ENCODE data around the gene PRPSAP1.

The PRPSAP1 gene

GRCh38 chr17:76391200-76391715 lies 37.5 kb upstream of the PRPSAP1 start:
- TF ChIP-seq TSHZ2 (CRISPR knock-in tag; IDR thresholded peaks at IDR 0.05) (no peak), BACH2 (CRISPR knock-in tag; IDR thresholded peaks at IDR 0.05; ENCODE audit: borderline replicate concordance) (no peak), ZNF8 (CRISPR knock-in tag; IDR thresholded peaks at IDR 0.05) (no peak), ISL1 (CRISPR knock-in tag; IDR thresholded peaks at IDR 0.05) (no peak), PPARA (CRISPR knock-in tag; IDR thresholded peaks at IDR 0.05; ENCODE audit: borderline replicate concordance) (no peak), TCF4 (CRISPR knock-in tag; IDR thresholded peaks at IDR 0.05; ENCODE audit: borderline replicate concordance) (no peak), ARNTL (CRISPR knock-in tag; IDR thresholded peaks at IDR 0.05; ENCODE audit: borderline replicate concordance, low read depth) (no peak), ZNF70 (CRISPR knock-in tag; IDR thresholded peaks at IDR 0.05) (no peak)
- TF ChIP-seq, protein P1, sequence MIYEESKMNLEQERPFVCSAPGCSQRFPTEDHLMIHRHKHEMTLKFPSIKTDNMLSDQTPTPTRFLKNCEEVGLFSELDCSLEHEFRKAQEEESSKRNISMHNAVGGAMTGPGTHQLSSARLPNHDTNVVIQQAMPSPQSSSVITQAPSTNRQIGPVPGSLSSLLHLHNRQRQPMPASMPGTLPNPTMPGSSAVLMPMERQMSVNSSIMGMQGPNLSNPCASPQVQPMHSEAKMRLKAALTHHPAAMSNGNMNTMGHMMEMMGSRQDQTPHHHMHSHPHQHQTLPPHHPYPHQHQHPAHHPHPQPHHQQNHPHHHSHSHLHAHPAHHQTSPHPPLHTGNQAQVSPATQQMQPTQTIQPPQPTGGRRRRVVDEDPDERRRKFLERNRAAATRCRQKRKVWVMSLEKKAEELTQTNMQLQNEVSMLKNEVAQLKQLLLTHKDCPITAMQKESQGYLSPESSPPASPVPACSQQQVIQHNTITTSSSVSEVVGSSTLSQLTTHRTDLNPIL (CRISPR knock-in tag; IDR thresholded peaks at IDR 0.05; ENCODE audit: low read depth), result no peak
- no peak for ATAC-seq

DNA sequence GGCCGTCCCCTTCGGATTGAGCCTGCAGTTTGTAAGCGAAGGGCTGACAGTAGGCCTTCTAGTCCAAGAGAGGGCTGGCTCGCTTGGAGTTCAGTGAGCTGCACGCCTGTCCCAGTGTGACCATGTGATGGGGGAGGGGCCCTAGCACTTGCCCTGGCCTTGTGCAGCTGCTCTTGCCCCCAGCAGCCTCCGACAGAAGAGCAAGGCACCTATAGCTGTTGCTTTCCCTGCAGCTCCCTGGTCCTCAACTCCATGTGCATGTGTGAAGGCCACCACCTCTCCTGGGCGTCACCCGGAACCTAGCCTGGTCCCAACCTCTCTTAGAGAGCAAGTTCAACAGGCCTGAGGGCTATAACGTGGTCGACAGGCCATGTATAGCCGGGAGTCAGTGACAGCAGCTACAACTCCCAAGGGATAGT lies 36.3 kb upstream of the PRPSAP1 start:
- TF ChIP-seq CSDC2 (CRISPR knock-in tag; IDR thresholded peaks at IDR 0.05) (no peak), ZFP3 (CRISPR knock-in tag; IDR thresholded peaks at IDR 0.05) (no peak), RARB (CRISPR knock-in tag; IDR thresholded peaks at IDR 0.05) (no peak), CSRNP3 (CRISPR knock-in tag; IDR thresholded peaks at IDR 0.05) (no peak)

DNA sequence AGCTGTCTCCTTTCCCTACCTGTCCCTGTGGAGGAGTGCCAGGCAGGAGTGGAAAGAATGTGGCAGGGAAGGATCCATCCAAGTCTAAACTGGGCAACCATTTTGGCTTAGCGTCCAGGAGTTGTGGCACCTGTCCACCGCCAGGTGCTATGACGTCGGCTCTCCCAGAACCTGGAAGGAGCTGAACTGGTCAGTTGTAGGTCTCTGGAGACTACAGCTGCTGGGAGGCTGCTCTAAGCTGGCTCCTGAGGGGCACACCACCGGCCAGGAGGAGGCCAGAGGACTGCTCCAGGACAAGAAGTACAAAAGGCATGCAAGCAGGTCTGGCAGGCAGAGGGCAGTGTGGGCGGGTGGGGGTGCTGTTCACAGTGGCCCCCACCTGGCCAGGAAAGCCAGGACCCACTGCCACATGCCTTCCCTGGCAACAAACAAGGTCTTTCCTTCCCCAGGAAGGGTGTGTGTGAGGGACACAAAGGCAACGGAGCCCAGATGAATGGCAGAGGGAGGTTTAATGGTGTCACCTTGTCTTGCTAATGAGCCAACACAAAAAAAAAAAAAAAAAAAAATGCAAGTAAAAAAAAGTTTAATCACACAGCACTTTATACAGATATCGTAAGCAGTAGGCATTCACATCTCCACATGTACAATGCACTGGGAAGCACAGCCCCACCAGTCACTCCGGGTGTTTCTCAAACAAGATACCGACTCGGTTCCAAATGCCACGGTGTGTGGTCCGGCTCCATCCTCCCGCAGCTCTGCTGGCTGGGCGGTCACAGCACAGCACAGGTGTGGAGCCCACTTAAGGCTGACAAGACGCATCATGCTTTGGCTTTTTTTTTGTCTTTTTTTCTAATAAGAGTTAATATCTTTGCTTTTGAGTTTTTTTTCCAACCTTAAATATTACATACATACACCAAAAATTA lies 35.5 kb upstream of the PRPSAP1 start:
- ATAC-seq, result no peak
- TF ChIP-seq ESRRG (CRISPR knock-in tag; IDR thresholded peaks at IDR 0.05), result no peak
- TF ChIP-seq ARNTL (CRISPR knock-in tag; IDR thresholded peaks at IDR 0.05; ENCODE audit: borderline replicate concordance, low read depth), result no peak
- TF ChIP-seq POU6F1 (CRISPR knock-in tag; IDR thresholded peaks at IDR 0.05; ENCODE audit: borderline replicate concordance, low read depth), result no peak
- no peak for TF ChIP-seq CSRNP3 (CRISPR knock-in tag; IDR thresholded peaks at IDR 0.05)
- no peak for TF ChIP-seq ISL1 (CRISPR knock-in tag; IDR thresholded peaks at IDR 0.05)
- no peak for TF ChIP-seq ZC3H10 (CRISPR knock-in tag; IDR thresholded peaks at IDR 0.05)
- no peak for TF ChIP-seq RARB (CRISPR knock-in tag; IDR thresholded peaks at IDR 0.05)
- no peak for TF ChIP-seq SNAI2 (CRISPR knock-in tag; IDR thresholded peaks at IDR 0.05)
- TF ChIP-seq ZFP3 (CRISPR knock-in tag; IDR thresholded peaks at IDR 0.05), result no peak
- TF ChIP-seq TOX (CRISPR knock-in tag; IDR thresholded peaks at IDR 0.05; ENCODE audit: borderline replicate concordance), result no peak
- no peak for TF ChIP-seq ZNF8 (CRISPR knock-in tag; IDR thresholded peaks at IDR 0.05)
- TF ChIP-seq, protein P1 (CRISPR knock-in tag; IDR thresholded peaks at IDR 0.05; ENCODE audit: low read depth), result no peak
- TF ChIP-seq, protein P2, sequence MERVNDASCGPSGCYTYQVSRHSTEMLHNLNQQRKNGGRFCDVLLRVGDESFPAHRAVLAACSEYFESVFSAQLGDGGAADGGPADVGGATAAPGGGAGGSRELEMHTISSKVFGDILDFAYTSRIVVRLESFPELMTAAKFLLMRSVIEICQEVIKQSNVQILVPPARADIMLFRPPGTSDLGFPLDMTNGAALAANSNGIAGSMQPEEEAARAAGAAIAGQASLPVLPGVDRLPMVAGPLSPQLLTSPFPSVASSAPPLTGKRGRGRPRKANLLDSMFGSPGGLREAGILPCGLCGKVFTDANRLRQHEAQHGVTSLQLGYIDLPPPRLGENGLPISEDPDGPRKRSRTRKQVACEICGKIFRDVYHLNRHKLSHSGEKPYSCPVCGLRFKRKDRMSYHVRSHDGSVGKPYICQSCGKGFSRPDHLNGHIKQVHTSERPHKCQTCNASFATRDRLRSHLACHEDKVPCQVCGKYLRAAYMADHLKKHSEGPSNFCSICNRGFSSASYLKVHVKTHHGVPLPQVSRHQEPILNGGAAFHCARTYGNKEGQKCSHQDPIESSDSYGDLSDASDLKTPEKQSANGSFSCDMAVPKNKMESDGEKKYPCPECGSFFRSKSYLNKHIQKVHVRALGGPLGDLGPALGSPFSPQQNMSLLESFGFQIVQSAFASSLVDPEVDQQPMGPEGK (CRISPR knock-in tag; IDR thresholded peaks at IDR 0.05; ENCODE audit: borderline replicate concordance), result no peak
- TF ChIP-seq OSR1 (CRISPR knock-in tag; IDR thresholded peaks at IDR 0.05), result no peak
- TF ChIP-seq TCF4 (CRISPR knock-in tag; IDR thresholded peaks at IDR 0.05; ENCODE audit: borderline replicate concordance), result no peak
- no peak for TF ChIP-seq ZNF70 (CRISPR knock-in tag; IDR thresholded peaks at IDR 0.05)

More for the DNA sequence above, 36.3 kb upstream of the PRPSAP1 start:
- ATAC-seq, result no peak

Measured in SK-N-SH treated with all-trans-retinoic acid at 6 μM for 48 hours (cell line).